HG02840 (cell line): ENCODE measurements around the gene BACH2.
"Not testable (repeated sequence)": the region's sequence is repeated elsewhere in the genome, so short reads cannot be mapped to it uniquely, and the experiment has no call there.

Experiments used
- ATAC-seq: cut with Tn5 transposase; IDR thresholded peaks from one replicate; pipeline ENCODE4 v1.9.1; 2021; ENCODE audit warnings: mild to moderate bottlenecking, moderate library complexity, moderate number of reproducible peaks; ENCODE audit not compliant: unreplicated experiment, low FRiP score

The BACH2 gene

DNA sequence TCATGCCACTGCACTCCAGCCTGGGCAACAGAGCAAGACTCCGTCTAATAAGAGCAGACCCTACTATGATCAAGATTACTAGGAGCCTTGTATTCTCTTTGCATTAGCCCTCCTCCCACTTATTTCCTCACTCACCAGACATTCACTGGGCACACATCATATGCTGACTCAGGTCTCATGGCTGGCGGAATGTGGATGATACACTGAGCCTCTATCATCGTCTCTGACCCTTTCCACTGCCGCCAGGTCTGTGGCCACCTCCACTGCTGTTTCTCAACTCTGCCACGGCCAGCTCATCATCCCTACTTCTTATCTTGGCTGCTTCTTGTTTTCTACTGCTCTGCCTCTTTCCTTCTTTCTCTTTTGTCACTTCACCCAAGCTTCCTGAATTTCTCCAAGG, 161.0 kb downstream of the BACH2 start:
- no peak for ATAC-seq

DNA sequence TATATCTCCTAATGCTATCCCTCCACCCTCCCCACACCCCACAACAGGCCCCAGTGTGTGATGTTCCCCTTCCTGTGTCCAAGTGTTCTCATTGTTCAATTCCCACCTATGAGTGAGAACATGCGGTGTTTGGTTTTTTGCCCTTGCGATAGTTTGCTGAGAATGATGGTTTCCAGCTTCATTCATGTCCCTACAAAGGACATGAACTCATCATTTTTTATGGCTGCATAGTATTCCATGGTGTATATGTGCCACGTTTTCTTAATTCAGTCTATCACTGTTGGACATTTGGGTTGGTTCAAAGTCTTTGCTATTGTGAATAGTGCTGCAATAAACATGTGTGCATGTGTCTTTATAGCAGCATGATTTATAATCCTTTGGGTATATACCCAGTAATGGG, 163.0 kb downstream of the BACH2 start:
- ATAC-seq = not testable (repeated sequence)

DNA sequence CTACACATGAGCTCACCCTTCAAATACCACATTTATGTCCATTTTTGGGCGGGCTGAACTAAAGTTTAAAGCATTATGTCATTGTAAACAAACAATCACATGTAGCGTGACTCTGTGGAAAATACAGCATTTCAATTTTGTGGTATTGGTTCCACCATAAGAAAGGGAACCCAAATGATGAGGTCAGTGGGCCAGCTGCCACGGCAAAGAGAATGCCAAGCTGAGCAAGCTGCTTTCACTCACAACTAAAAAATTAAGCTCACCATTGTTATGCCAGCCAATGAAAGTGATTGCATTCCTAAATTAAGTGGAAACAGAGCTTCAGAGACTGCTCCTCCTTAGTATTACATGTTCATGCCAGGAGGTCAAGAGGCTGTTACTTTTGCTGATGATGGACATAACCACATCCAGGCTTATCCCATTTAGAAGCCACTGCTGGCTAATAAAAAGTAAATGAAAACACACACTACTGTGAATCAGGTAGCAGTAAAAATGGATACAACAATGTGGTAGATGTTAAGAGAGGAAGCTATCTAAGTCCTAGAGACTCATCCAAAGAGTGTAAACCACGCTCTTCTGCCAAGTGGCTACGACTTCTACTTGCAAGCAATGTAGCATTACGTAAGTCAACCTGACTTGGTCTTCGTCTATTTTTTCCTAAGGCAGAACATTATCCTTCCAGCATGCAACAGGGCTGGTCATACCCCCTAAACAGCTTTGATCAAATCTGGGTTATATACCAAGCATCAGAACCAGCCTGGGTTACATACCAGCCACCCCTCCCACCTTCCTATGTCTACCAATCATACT, 164.8 kb downstream of the BACH2 start:
- ATAC-seq = no peak

DNA sequence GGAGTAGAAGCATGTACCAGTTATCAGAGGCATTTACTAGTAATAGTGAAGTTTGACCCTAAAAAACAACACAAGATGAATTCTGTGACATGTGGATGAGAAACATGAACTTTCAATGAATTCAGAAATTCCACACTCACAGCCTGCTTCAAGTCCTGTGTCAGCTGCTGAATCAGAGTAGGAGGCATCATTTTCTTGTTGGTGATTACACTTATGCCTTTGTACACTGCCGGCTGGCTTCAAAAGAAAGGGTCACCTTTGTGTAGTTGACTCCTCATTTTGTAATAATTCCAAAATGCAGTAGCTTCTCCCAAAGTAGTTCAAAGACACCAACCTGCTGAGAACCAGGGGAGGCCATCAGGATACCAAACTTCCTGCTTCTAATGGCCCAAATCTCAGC, 165.5 kb downstream of the BACH2 start:
- no peak for ATAC-seq

GRCh38 chr6:90128687-90129086, 168.0 kb downstream of the BACH2 start:
- not testable (repeated sequence) for ATAC-seq

DNA sequence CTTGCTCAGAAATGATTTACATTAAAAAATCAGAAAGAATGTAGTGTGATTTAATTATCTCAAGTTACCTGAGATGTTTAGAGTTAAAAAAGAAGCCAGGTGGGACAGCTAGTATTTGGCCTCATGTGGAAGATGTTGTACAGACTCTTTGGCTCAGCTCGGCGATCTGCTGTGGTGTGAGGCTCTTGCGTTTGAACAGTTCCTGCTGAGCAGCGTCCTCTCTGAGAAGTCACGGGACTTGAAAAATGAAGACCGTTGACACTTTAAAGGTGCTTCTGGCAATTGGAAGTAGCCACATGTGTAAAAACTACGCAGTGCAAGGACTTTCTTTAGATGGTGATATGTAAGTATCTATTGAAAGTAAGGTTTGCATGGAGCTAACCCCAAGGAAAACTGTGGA, 169.0 kb downstream of the BACH2 start:
- no peak for ATAC-seq

GRCh38 chr6:90126839-90127238, 169.8 kb downstream of the BACH2 start:
- ATAC-seq = no peak

DNA sequence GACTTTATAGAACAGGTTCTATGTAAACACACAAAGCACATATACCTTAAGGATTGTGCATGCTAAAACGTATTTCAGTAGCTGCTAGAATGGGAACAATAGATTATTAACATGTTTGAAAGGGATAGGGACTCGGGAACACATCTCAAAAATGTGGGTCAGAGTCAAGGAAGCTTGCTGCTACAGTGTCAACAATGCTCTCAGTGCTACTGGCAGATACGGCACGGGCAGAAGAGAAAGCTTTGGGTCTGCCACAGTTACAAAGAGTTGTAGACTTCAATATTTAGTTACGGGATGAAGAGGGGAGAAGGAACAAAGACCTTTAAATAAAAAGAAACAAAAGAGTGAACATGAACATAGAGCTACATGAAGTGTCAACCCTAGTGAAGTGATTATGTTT, 170.5 kb downstream of the BACH2 start:
- no peak for ATAC-seq

- no peak for ATAC-seq
Measured at GRCh38 chr6:90124874-90125510, 171.7 kb downstream of the BACH2 start.

- ATAC-seq = no peak
Measured at GRCh38 chr6:90123831-90124230, 172.8 kb downstream of the BACH2 start.

- no peak for ATAC-seq
Measured at GRCh38 chr6:90121982-90122381, 174.7 kb downstream of the BACH2 start.

GRCh38 chr6:90120327-90120726, 176.3 kb downstream of the BACH2 start:
- ATAC-seq = no peak

DNA sequence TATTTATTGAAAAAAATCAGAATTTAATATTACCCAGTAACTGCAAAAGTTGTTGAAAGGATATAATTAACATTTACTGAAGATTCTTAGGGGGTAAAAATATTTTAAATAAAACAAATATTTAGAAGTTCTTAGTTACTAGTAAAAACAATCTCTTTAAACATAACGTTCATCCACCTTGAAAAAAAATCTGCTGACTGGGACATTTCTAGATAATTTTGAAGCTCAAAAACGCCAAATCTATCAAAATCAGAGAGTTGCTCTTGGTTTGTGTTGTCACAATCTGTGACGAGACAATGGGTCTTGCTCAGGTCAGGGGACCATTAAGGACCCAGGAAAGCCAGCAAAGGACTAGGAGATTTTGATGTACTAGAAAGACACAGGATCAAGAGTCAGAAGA, 177.0 kb downstream of the BACH2 start:
- ATAC-seq = no peak

DNA sequence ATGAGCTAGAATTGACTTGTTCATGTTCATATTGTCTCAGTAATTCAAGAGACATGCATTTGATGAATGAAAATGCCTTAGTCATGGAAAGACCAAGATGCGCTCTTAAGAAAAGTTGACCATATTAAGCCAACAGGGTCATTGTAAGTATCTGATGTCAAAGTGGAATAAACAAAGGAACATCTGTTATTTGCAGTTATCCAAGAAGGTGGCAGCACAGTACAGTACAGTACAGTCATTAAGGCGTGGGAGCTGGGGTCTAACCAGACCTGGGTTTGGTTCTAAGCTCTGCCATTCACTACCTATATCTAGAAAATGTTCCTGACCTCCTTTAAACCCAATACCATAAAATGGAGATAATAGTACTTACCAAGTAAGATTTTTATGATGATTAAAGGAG, 178.1 kb downstream of the BACH2 start:
- no peak for ATAC-seq

DNA sequence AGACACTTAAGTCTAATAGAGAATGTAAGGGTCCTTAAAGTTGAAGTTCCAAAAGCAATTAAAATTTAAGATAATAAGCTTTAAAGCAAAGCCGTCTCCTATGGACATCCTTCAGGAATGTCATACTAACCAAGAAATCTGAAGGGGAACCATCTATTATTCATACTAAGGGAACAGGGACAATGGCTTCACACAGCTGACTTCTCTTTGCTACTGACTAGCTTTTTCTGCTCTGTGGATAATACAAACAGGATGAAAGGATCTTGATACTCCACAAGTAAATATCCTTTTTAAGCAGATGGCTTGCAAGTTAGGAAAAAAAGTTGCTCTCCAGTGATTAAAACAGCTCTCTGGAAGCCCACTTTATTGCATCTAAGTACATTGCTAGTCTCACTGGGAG, 178.6 kb downstream of the BACH2 start:
- ATAC-seq = no peak

DNA sequence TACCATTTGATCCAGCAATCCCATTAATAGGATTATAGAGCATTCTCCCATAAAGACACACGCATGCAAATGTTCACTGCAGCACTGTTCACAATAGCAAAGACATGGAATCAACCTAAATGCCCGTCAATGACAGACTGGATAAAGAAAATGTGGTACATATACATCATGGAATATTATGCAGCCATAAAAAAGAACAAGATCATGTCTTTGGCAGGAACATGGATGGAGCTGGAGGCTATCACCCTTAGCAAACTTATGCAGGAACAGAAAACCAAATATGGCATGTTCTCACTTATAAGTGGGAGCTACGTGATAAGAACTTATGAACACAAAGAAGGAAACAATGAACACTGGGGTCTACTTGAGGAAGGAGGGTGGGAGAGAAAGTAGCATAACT, 180.5 kb downstream of the BACH2 start:
- not testable (repeated sequence) for ATAC-seq

GRCh38 chr6:90113389-90113788, 183.3 kb downstream of the BACH2 start:
- no peak for ATAC-seq

DNA sequence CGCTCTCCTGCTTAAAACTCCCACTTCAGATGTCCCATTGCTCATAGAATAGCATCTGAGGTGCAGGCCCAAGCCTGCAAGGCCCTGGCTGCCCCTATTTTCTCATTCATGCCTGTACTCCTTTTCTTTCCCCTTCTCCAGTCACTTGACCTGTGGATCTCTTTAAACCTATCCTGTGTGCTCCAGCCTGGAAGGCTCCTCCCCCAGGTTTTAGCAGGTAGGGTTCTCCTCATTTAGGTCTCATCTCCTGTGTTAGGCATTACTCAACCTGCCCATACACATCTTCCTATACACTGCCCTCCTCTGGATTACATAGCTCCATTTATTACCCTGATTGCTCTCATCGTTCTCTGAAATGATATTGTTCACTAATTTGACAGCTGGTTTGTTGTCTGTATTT, 185.3 kb downstream of the BACH2 start:
- no peak for ATAC-seq

GRCh38 chr6:90110971-90111370, 185.7 kb downstream of the BACH2 start:
- no peak for ATAC-seq

- no peak for ATAC-seq
Measured at GRCh38 chr6:90109141-90109540, 187.5 kb downstream of the BACH2 start.

GRCh38 chr6:90107771-90108282, 188.8 kb downstream of the BACH2 start:
- ATAC-seq = peak; percentile 79

DNA sequence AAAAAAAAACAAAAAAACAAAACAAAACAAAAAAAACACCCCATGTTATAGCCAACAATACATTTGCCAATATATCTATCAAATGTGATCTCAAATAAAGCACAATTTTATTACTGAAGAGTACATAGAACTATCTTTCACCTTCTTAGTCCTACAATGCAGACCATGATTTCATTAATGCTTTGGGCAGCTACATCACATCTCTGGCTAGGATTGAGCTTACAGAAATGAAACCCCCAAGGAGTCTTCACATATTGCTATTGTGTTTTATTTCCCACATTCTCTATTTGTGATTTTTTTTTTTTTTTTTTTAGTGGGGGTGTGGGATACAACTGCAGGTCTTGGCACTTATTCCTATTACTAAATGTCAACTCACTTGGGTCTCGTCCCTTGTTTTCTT, 189.3 kb downstream of the BACH2 start:
- ATAC-seq = no peak
